ENCODE measurements around the gene PKHD1. TPM values are rescaled to one million over a fixed set of nuclear protein-coding genes. Genes with fewer than 3 reads are reported as not detected.
A peak's percentile ranks its signal among the peaks of the same experiment; 100 is the strongest.
"Not testable (repeated sequence)": the region's sequence is repeated elsewhere in the genome, so short reads cannot be mapped to it uniquely, and the experiment has no call there.

Gene PKHD1
- total RNA-seq, 1 donor from 2014 or later, result 1.3 TPM

GRCh38 chr6:51856508-51856907, 230.9 kb downstream of the PKHD1 start:
- H3K36me3 Mint-ChIP-seq (ENCODE audit: insufficient read depth), result peaks cover 1% of the 10 kb centered on the region
- no peak for TF ChIP-seq CTCF (IDR thresholded peaks at IDR 0.05; ENCODE audit: unreplicated experiment)
- H3K27ac Mint-ChIP-seq, result no peak overlapping the region
- no peak for DNase-seq (ENCODE audit: low spot score, unreplicated experiment)
- peaks cover 15% of the 10 kb centered on the region for H3K9me3 Mint-ChIP-seq (ENCODE audit: low read depth)
- H3K27me3 Mint-ChIP-seq, result peaks cover 3% of the 10 kb centered on the region
- no peak overlapping the region for H3K4me3 Mint-ChIP-seq (ENCODE audit: low read depth)
- H3K4me1 Mint-ChIP-seq (ENCODE audit: low read depth), result peaks cover 2% of the 10 kb centered on the region

- H3K27ac Mint-ChIP-seq, result peak overlapping the region; percentile 69
- DNase-seq (ENCODE audit: low spot score, unreplicated experiment), result no peak
- H3K4me3 Mint-ChIP-seq (ENCODE audit: low read depth), result peak overlapping the region; percentile 53
These were observed 231.9 kb downstream of the PKHD1 start for GRCh38 chr6:51855310-51856082.

GRCh38 chr6:51854876-51855275, 232.5 kb downstream of the PKHD1 start:
- Mint-ChIP-seq H3K27me3 (peaks cover 3% of the 10 kb centered on the region), H3K4me1 (ENCODE audit: low read depth) (peaks cover 2% of the 10 kb centered on the region), H3K9me3 (ENCODE audit: low read depth) (peaks cover 24% of the 10 kb centered on the region), H3K27ac (peak overlapping the region; percentile 69), H3K4me3 (ENCODE audit: low read depth) (peak overlapping the region; percentile 53), H3K36me3 (ENCODE audit: insufficient read depth) (peaks cover 1% of the 10 kb centered on the region)
- no peak for DNase-seq (ENCODE audit: low spot score, unreplicated experiment)
- no peak for TF ChIP-seq CTCF (IDR thresholded peaks at IDR 0.05; ENCODE audit: unreplicated experiment)

More at GRCh38 chr6:51855310-51856082, 231.9 kb downstream of the PKHD1 start:
- Mint-ChIP-seq H3K27me3 (peaks cover 3% of the 10 kb centered on the region), H3K36me3 (ENCODE audit: insufficient read depth) (peaks cover 1% of the 10 kb centered on the region), H3K9me3 (ENCODE audit: low read depth) (peaks cover 17% of the 10 kb centered on the region), H3K4me1 (ENCODE audit: low read depth) (peaks cover 2% of the 10 kb centered on the region)
- TF ChIP-seq CTCF (IDR thresholded peaks at IDR 0.05; ENCODE audit: unreplicated experiment), result peak; percentile 82

GRCh38 chr6:51854347-51854746, 233.1 kb downstream of the PKHD1 start:
- no peak for DNase-seq (ENCODE audit: low spot score, unreplicated experiment)
- peaks cover 2% of the 10 kb centered on the region for H3K4me1 Mint-ChIP-seq (ENCODE audit: low read depth)
- no peak overlapping the region for H3K4me3 Mint-ChIP-seq (ENCODE audit: low read depth)
- peaks cover 3% of the 10 kb centered on the region for H3K27me3 Mint-ChIP-seq
- no peak for TF ChIP-seq CTCF (IDR thresholded peaks at IDR 0.05; ENCODE audit: unreplicated experiment)
- H3K36me3 Mint-ChIP-seq (ENCODE audit: insufficient read depth), result peaks cover 1% of the 10 kb centered on the region
- peaks cover 27% of the 10 kb centered on the region for H3K9me3 Mint-ChIP-seq (ENCODE audit: low read depth)
- no peak overlapping the region for H3K27ac Mint-ChIP-seq

GRCh38 chr6:51853109-51853508, 234.3 kb downstream of the PKHD1 start:
- not testable (repeated sequence) for H3K4me1 Mint-ChIP-seq (ENCODE audit: low read depth)

GRCh38 chr6:51846531-51846930, 240.9 kb downstream of the PKHD1 start:
- no peak overlapping the region for H3K4me3 Mint-ChIP-seq (ENCODE audit: low read depth)
- H3K36me3 Mint-ChIP-seq (ENCODE audit: insufficient read depth), result no peaks in the 10 kb centered on the region
- no peak for TF ChIP-seq CTCF (IDR thresholded peaks at IDR 0.05; ENCODE audit: unreplicated experiment)
- peaks cover 11% of the 10 kb centered on the region for H3K9me3 Mint-ChIP-seq (ENCODE audit: low read depth)
- no peak overlapping the region for H3K27ac Mint-ChIP-seq
- no peaks in the 10 kb centered on the region for H3K27me3 Mint-ChIP-seq
- no peak for DNase-seq (ENCODE audit: low spot score, unreplicated experiment)
- no peaks in the 10 kb centered on the region for H3K4me1 Mint-ChIP-seq (ENCODE audit: low read depth)

More at GRCh38 chr6:51853109-51853508, 234.3 kb downstream of the PKHD1 start:
- H3K27ac Mint-ChIP-seq; H3K4me3 Mint-ChIP-seq (ENCODE audit: low read depth); DNase-seq (ENCODE audit: low spot score, unreplicated experiment); H3K36me3 Mint-ChIP-seq (ENCODE audit: insufficient read depth); H3K27me3 Mint-ChIP-seq: not testable (repeated sequence)
- peaks cover 27% of the 10 kb centered on the region for H3K9me3 Mint-ChIP-seq (ENCODE audit: low read depth)
